ENCODE measurements around the gene FAM107B.

The FAM107B gene

GRCh38 chr10:14776546-14776945 is 1.8 kb upstream of the FAM107B start:
- no peak for DNase-seq (ENCODE audit: low read depth)

GRCh38 chr10:14775656-14776055 is 959 bp upstream of the FAM107B start:
- DNase-seq (ENCODE audit: low read depth), result no peak

- no peak for DNase-seq (ENCODE audit: low read depth)
Measured at GRCh38 chr10:14774214-14774580, 500 bp downstream of the FAM107B start.

GRCh38 chr10:14773551-14774213 is 1.0 kb downstream of the FAM107B start:
- no peak for DNase-seq (ENCODE audit: low read depth)

GRCh38 chr10:14772399-14772798 is 2.3 kb downstream of the FAM107B start:
- no peak for DNase-seq (ENCODE audit: low read depth)

- no peak for DNase-seq (ENCODE audit: low read depth)
Measured at GRCh38 chr10:14770927-14771326, 3.8 kb downstream of the FAM107B start.

- no peak for DNase-seq (ENCODE audit: low read depth)
Measured at GRCh38 chr10:14761372-14761771, 13.3 kb downstream of the FAM107B start.

- no peak for DNase-seq (ENCODE audit: low read depth)
Measured at GRCh38 chr10:14758994-14759664, 15.6 kb downstream of the FAM107B start.

- no peak for DNase-seq (ENCODE audit: low read depth)
Measured at GRCh38 chr10:14758451-14758850, 16.2 kb downstream of the FAM107B start.

- DNase-seq (ENCODE audit: low read depth), result no peak
Measured at GRCh38 chr10:14757986-14758385, 16.7 kb downstream of the FAM107B start.

- DNase-seq (ENCODE audit: low read depth), result no peak
Measured at GRCh38 chr10:14757394-14757793, 17.3 kb downstream of the FAM107B start.

- DNase-seq (ENCODE audit: low read depth), result no peak
Measured at GRCh38 chr10:14753441-14753840, 21.3 kb downstream of the FAM107B start.

- no peak for DNase-seq (ENCODE audit: low read depth)
Measured at GRCh38 chr10:14751921-14752320, 22.8 kb downstream of the FAM107B start.

- DNase-seq (ENCODE audit: low read depth), result no peak
Measured at GRCh38 chr10:14751014-14751896, 23.4 kb downstream of the FAM107B start.

GRCh38 chr10:14749070-14749809 is 25.5 kb downstream of the FAM107B start:
- DNase-seq (ENCODE audit: low read depth), result no peak

- no peak for DNase-seq (ENCODE audit: low read depth)
Measured at GRCh38 chr10:14748441-14748840, 26.3 kb downstream of the FAM107B start.

GRCh38 chr10:14742815-14743214 is 31.9 kb downstream of the FAM107B start:
- no peak for DNase-seq (ENCODE audit: low read depth)

- DNase-seq (ENCODE audit: low read depth), result no peak
Measured at GRCh38 chr10:14742382-14742781, 32.3 kb downstream of the FAM107B start.

- no peak for DNase-seq (ENCODE audit: low read depth)
Measured at GRCh38 chr10:14740684-14741247, 33.9 kb downstream of the FAM107B start.

GRCh38 chr10:14737808-14738545 is 36.7 kb downstream of the FAM107B start:
- DNase-seq (ENCODE audit: low read depth), result no peak

- DNase-seq (ENCODE audit: low read depth), result no peak
Measured at GRCh38 chr10:14736600-14737081, 38.1 kb downstream of the FAM107B start.
